MCF 10A (cell line): ENCODE data around the gene PALMD. TPM values are rescaled to one million over a fixed set of nuclear protein-coding genes. Genes with fewer than 3 reads are reported as not detected.

Source experiments
- BruUV-seq: library from RNA; stranded (reverse); fragments of 400-500 nt; replicated peaks from 2 replicates; lab custom pipeline; 2021; lab: Mats Ljungman, UMichigan
- CTCF ChIA-PET: fragments of 300-600 bp; sonication (Branson Sonifier 250); formaldehyde crosslinking; extraction: SDS; loops from one replicate; lab custom pipeline; 2021; ENCODE audit warnings: antibody characterized with exemption, inconsistent platforms; lab: Yijun Ruan, JAX
- POLR2A ChIA-PET: fragments of 300-600, 350-650 bp; sonication (Branson Sonifier 250); formaldehyde crosslinking; extraction: SDS; loops from one replicate; lab custom pipeline; 2020; ENCODE audit warnings: antibody characterized with exemption, inconsistent platforms; lab: Yijun Ruan, JAX
- DNase-seq: peaks from one replicate; pipeline ENCODE4 v3.0.0-alpha.2; 2018; ENCODE audit not compliant: unreplicated experiment
- H3K27ac Mint-ChIP-seq: one replicate; pipeline ENCODE4 v1.8.0; 2022; ENCODE audit warnings: mild to moderate bottlenecking, low read depth, mixed read lengths; ENCODE audit not compliant: unreplicated experiment
- H3K27me3 Mint-ChIP-seq: one replicate; pipeline ENCODE4 v1.8.0; 2022; ENCODE audit warnings: mixed read lengths; ENCODE audit not compliant: insufficient read depth, unreplicated experiment
- H3K36me3 Mint-ChIP-seq: one replicate; pipeline ENCODE4 v1.8.0; 2022; ENCODE audit warnings: mild to moderate bottlenecking, moderate library complexity, mixed read lengths; ENCODE audit not compliant: insufficient read depth, unreplicated experiment
- H3K4me1 Mint-ChIP-seq: one replicate; pipeline ENCODE4 v1.8.0; 2022; ENCODE audit warnings: mixed read lengths; ENCODE audit not compliant: insufficient read depth, unreplicated experiment
- H3K4me3 Mint-ChIP-seq: one replicate; pipeline ENCODE4 v1.8.0; 2022; ENCODE audit warnings: mild to moderate bottlenecking, moderate library complexity, mixed read lengths; ENCODE audit not compliant: unreplicated experiment
- H3K9me3 Mint-ChIP-seq: one replicate; pipeline ENCODE4 v1.8.0; 2022; ENCODE audit warnings: mixed read lengths; ENCODE audit not compliant: unreplicated experiment
- CTCF ChIP-seq: fragments of 200-600 bp; IDR thresholded peaks from one replicate; pipeline ENCODE4 v1.8.0; 2022; ENCODE audit warnings: antibody characterized with exemption, mild to moderate bottlenecking; ENCODE audit not compliant: unreplicated experiment
- intact Hi-C: fragments of 100-400 bp; cut with micrococcal nuclease; formaldehyde crosslinking; loops from 2 replicates; pipeline ENCODE4 v1.14.1; 2022
- total RNA-seq: library from RNA; stranded (reverse); gene quantifications from 2 replicates; pipeline ENCODE4 v1.2.3, GENCODE V29; 2022

Gene PALMD
- total RNA-seq, 1 experiment from 2014 or later: 0.33 TPM

- Mint-ChIP-seq H3K4me3 (no peak overlapping the region), H3K27ac (no peak overlapping the region), H3K36me3 (no peaks in the 10 kb centered on the region), H3K9me3 (no peaks in the 10 kb centered on the region), H3K4me1 (no peaks in the 10 kb centered on the region), H3K27me3 (no peaks in the 10 kb centered on the region)
- DNase-seq: no peak
- intact Hi-C loops: no loop called here
- ChIA-PET POLR2A (interaction anchor here (0.8 to 1.1 kb wide), 2 partner anchors 22 to 23 kb away, joined by 3 to 4 read pairs; no protein-coding TSS in a partner anchor), CTCF (interaction anchor here (0.6 kb wide), 1 partner anchor 12 kb away, joined by 3 read pairs; no protein-coding TSS in a partner anchor)
- BruUV-seq: no TSS peak
- no peak for TF ChIP-seq CTCF
Observed at GRCh38 chr1:99639408-99639807, 6.5 kb upstream of the PALMD start.

- no peak overlapping the region for H3K4me3 Mint-ChIP-seq
- POLR2A ChIA-PET: interaction anchor here (0.8 to 1.1 kb wide), 2 partner anchors 21 to 22 kb away, joined by 3 to 4 read pairs; no protein-coding TSS in a partner anchor
- DNase-seq: no peak
- H3K27me3 Mint-ChIP-seq: no peaks in the 10 kb centered on the region
- intact Hi-C loops: no loop called here
- BruUV-seq: no TSS peak
- H3K27ac Mint-ChIP-seq: no peak overlapping the region
- TF ChIP-seq CTCF: no peak
- H3K36me3 Mint-ChIP-seq: no peaks in the 10 kb centered on the region
- H3K9me3 Mint-ChIP-seq: no peaks in the 10 kb centered on the region
- no peaks in the 10 kb centered on the region for H3K4me1 Mint-ChIP-seq
- CTCF ChIA-PET: no interaction called here
Observed at GRCh38 chr1:99639945-99640344, 6.0 kb upstream of the PALMD start.

GRCh38 chr1:99640672-99641071 lies 5.2 kb upstream of the PALMD start:
- H3K9me3 Mint-ChIP-seq: no peaks in the 10 kb centered on the region
- no peak overlapping the region for H3K4me3 Mint-ChIP-seq
- no TSS peak for BruUV-seq
- no peaks in the 10 kb centered on the region for H3K36me3 Mint-ChIP-seq
- no peaks in the 10 kb centered on the region for H3K27me3 Mint-ChIP-seq
- no peak overlapping the region for H3K27ac Mint-ChIP-seq
- intact Hi-C loops: no loop called here
- ChIA-PET CTCF (interaction anchor here (0.5 kb wide), 1 partner anchor 83 kb away, joined by 3 read pairs; no protein-coding TSS in a partner anchor), POLR2A (no interaction called here)
- no peak for TF ChIP-seq CTCF
- peaks cover 7% of the 10 kb centered on the region for H3K4me1 Mint-ChIP-seq
- no peak for DNase-seq

GRCh38 chr1:99641558-99641957 lies 4.4 kb upstream of the PALMD start:
- no TSS peak for BruUV-seq
- Mint-ChIP-seq H3K4me1 (peaks cover 14% of the 10 kb centered on the region), H3K27me3 (no peaks in the 10 kb centered on the region), H3K4me3 (no peak overlapping the region), H3K27ac (no peak overlapping the region), H3K9me3 (no peaks in the 10 kb centered on the region), H3K36me3 (no peaks in the 10 kb centered on the region)
- ChIA-PET POLR2A (no interaction called here), CTCF (no interaction called here)
- TF ChIP-seq CTCF: no peak
- intact Hi-C loops: no loop called here
- DNase-seq: no peak
